GM19193 (cell line): ENCODE data around the gene RNF157.

ENCODE experiments used
- POLR2A ChIP-seq: IDR thresholded peaks from 4 replicates; pipeline ENCODE4 v1.6.1; 2011; ENCODE audit not compliant: insufficient read depth, insufficient read length; ENCODE audit errors: extremely low read depth

The RNF157 gene

GRCh38 chr17:76160896-76161528, 79.3 kb downstream of the RNF157 start:
- TF ChIP-seq POLR2A, result no peak

- no peak for TF ChIP-seq POLR2A
Measured at GRCh38 chr17:76159157-76159556, 81.1 kb downstream of the RNF157 start.

DNA sequence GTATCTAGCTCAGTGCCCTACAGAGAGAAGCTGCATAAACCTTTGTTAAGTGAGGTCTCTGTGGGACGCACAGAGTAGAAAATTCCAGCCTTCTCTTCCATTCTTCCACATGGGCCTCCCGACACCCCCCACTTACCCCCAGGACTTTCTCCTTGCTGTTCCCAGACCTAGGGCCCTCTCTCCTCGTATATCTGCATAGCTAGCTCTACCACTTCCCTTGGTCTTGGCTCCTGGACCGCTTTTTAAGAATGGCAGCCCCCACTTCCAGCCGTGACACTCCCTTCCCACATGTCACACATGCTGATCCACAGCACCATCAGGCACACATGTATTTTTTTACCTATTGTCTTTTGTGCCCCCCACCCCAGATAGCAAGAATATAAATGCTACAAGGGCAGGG, 82.5 kb downstream of the RNF157 start:
- TF ChIP-seq POLR2A, result no peak

DNA sequence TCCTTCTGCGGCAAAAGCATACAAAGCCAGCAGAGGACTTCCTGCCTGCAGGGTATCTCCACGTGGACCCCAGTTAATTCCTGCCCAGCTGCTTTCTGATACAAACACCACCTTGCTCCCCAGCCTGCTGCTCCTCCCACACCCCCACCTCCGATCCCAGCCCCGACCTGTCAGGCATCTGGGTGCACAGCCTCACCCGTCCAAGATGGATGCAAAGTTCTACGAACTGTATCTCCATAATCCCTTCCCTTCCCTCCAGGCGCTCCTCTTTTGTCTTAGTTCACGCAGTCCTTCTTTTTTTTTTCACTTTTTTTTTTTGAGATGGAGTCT, 83.7 kb downstream of the RNF157 start:
- TF ChIP-seq POLR2A, result no peak

DNA sequence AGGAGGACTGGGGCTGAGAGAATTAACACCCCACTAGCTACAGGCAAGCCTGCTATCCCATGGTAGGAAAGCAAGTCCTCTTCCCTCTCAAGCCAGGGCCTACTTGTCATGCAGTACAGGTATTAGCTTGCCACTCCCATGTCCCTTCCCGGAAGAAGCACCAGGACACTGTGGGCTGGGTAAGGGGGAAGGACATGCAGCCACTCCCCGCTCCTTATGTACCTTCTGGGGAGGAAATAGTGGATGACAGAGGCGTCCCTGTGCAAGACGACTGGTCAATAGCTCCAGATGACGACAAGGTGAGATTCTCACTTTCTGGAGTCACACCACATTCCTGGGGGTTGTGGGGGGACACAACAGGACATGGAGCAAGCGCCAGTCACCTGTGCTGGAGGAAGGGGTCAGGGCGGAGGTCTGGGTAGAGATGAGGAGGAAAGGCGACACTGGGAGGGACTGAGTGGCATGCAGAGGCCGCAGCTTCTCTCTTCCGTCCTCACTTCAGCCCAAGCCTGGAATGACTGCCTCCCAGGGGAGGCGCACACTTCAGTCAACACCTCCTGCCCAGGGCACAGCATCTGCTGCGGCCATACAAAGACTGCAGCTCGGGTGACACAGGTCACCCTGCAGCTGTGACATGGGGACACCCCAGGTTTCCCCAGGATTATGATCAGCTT, 84.2 kb downstream of the RNF157 start:
- TF ChIP-seq POLR2A, result no peak

- no peak for TF ChIP-seq POLR2A
Measured at GRCh38 chr17:76154936-76155845, 85.1 kb downstream of the RNF157 start.

GRCh38 chr17:76154292-76154691, 86.0 kb downstream of the RNF157 start:
- no peak for TF ChIP-seq POLR2A

DNA sequence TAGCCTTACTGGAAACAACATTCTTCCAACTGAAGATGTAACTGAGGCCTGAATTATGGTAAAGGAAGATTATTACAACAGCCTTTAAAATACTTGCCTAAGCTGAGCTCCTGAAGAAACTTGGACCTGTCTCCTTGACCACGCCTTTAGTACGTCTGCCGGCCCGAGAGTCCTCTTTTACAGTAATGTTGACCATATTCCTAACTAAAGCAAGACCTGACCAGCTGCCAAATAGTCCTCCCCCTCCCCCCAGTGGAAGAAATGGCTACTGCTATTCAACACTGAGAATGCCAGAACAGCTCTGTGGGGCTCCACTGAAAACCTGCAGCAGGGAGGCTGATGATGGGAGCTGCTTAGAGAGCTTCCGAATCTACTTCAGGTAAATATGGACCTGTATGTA, 86.7 kb downstream of the RNF157 start:
- no peak for TF ChIP-seq POLR2A

- TF ChIP-seq POLR2A, result no peak
Measured at GRCh38 chr17:76153202-76153601, 87.1 kb downstream of the RNF157 start.

GRCh38 chr17:76152591-76152990, 87.7 kb downstream of the RNF157 start:
- no peak for TF ChIP-seq POLR2A

DNA sequence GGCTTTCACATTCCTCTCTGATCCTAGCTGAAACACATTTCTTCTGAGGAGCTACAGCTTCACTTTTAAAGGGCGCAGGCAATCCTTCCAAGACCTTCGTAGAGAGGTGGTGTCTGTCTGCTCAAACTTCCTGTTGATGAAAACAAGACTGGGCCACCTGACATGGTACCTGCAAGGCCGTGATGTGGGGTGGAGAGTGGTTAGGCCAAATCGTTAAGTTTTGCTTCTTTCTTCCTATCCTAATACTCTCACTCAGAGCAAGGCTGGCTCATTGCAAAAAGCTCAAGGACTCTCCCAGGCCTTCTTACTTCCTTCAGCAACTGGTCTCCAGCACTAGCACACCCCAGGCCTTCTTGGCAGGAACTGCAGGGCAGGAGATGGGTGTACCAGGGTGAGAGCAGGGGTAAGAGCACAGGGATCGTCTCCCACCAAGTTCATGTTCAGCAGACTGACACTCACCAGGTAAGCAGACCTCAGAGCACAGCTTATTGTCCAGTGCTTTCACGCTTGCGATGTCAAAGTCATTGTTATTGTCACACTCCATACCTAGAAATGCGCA, 88.3 kb downstream of the RNF157 start:
- no peak for TF ChIP-seq POLR2A

- no peak for TF ChIP-seq POLR2A
Measured at GRCh38 chr17:76150712-76151622, 89.3 kb downstream of the RNF157 start.

DNA sequence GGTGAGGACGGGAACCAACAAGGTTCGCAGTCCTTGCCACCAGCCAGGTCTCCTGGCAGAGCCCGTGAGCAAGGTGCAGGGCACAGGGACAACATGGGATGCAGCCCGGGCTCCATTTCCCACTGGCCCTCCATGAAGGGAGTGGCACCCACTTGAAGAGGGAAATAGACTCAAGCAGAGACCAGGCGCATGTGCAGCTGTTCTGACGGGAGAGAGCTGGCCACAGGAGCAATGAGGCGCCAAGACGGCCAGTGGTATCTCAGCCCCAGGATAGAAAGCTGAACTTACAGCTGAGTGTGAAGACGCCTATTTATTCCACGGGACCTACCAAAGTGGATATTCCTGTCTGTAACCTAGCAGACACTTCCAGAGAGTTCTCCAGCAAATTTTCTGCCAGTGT, 91.1 kb downstream of the RNF157 start:
- TF ChIP-seq POLR2A, result no peak

DNA sequence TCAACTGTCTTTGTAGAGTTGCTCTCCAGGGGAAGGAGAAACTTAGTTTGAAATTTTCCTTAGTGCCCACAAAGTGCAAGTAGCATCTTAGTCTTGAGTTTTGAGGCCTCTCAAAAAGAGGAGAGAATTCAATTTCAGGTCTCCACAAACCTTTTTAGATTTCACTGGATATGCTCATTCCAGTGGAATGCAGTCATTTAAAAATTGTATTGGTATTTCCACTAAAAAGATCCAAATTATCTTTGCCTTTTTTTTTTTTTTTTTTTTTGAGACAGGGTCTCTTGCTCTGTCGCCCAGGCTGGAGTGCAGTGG, 92.3 kb downstream of the RNF157 start:
- no peak for TF ChIP-seq POLR2A
